Medulla oblongata (tissue), 1 donor: ENCODE measurements around the gene DCAF12L1.

ENCODE experiments used
- DNase-seq: peaks from one replicate; pipeline ENCODE4 v3.0.0-alpha.2; 2015; ENCODE audit errors: extremely low spot score

DCAF12L1 gene

DNA sequence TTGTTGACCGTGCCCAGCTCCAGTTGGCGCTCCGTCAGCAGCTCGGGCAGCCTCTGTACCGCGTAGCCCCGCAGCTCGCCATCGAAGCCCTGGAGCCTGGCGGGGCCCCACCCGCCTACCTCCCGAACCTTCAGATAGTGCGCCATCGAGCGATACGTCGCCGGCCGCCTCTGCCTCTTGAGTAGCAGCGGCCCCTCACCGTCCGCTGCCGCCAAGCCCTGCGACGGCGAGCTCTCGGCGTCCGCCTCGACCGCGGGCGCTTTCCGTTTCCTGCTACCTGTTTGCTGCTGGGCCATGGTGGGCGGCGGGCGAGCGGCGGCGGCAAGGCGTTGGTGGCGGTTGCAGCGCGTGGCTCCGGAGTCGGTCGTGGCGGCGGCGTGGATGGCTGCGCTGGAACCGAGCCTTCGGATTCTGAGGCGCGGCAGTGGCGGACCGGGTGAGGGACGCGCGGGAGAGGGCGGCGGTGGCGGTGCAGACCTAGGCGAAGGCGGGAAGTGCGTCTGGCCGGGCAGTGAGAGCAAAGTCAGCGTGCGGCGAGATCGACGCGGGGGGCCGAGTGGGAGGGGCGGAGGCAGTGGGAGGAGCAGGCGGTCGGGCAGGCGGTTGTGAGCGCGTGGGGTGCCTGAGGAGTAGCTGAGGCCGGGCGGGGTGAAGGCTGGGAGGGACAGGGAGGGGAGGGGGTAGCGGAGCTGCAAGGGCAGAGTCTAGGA is at the start of gene DCAF12L1:
Gene DCAF12L1, minus strand, starts transcription at position 502 of the 710 bp plus-strand sequence. Its CDS starts 206 bp downstream, at position 296.
- no peak for DNase-seq

DNA sequence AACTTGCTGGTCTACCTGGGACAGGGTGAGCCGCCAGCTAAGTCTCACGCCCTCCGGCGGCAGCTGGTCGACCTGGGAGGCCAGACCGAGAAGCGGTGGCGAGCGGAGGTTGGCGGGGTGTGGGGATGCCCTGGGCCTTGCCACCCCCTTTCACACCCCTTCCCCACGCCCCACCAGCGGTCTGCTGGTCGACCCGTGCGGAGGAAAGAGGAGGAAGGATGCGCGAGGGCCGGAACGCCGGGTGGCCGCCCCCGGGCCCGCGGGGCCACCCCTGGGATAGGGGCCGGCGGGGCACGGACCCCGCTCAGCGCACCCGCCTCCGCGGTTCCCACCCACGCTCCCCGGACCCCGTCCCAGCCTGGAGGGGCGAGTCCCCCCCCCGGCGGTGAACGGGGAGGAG is 28.3 kb upstream of the DCAF12L1 start:
- DNase-seq: no peak

DNA sequence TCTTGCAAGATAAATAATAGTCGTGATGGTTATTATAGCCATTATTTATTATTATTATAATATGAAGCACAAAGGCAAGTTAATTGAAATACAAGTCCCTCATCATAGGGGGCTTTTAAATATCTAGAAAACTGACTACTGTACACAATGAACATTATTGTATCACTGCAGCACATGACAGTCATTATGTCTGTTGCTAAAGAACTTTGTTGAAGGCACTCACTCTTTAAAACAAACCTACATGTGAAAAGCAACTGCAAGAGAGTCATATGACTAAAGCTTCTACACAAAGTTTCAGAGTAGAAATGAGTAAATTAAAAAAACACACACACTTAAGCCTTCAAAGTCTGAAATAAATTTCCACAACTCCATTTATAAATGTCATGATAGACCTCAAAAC is 23.3 kb upstream of the DCAF12L1 start:
- DNase-seq: no peak

DNA sequence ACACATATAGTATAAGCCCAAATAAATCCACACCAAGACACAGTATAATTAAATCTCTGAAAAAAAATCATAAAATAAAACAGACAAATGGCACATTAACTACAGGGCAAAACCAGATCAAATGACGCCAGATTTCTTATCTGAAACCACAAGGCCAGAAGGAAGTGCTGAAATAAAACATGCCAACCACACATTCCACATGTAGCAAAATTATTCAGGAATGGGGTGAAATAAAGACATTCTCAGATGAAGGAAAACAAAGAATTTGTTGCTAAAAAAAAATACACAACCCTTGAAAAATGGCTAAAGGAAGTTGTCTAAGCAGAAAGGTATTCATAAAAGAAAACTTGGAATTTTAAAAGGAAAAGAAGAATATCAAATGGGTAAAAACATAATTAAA is 4.5 kb upstream of the DCAF12L1 start:
- no peak for DNase-seq

DNA sequence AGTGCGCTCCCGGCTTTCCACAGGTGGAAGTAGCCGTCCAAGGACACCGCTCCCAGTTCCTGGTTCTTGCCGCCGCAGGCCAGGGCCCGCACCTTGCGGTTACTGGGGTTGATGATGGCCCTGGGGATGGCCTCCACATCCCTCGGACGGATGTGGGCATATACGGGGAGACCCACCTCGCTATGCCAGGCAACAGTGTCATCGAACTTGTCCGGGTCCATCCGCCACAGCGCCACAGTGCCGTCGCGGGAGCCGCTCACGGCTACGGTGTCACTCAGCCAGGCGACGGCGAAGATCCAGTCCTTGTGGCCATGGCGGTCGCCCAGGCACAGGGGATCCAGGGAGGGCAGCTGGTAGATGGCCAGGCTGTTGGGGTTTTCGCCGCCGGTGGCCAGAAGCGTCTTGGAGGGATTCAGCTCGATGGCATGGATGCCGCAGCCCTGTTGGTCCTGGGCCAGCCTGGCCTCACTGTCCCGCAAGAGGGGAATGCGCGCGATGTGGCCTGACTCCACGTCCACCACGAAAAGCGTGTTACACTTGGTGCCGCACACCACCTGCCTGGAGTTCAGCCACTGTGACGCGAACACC is 795 bp downstream of the DCAF12L1 start:
- no peak for DNase-seq

DNA sequence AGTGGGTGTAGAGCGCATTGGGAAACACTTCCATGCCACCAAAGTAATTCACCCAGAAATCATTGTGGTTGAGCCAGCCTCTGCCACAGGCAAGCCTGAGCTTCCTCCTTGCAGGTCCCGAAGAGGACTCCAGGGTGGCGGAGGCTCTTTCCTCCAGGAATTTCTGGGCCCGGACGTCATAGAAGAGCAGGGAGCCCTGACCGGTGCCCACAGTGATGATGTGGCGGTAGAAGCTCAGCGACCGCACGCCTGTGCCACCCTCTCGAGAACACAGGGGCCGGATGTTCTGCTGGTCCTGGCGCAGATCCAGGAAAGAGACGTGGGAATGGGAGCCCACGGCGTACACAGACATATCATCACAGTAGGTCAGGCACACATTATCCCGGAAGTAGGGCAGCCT is 1.3 kb downstream of the DCAF12L1 start:
- DNase-seq: no peak

DNA sequence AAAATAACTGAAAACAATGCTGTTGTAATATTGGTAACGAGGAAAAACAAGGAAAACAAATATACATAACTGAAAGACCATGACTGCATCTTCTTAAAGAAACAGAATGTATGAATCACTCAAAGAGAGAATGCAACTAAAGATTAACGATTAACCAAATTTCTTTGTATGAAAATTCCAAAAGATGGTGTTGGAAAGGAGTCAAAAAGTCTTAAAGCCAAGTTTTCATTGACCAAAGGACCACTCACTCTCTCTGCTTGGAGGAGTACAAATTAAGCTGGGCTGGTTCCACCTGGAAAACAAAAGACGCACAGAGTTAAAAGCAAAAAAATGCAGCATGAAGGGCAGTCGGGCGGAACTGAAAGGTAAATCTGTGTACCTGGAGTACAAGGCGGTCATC is 1.8 kb downstream of the DCAF12L1 start:
- no peak for DNase-seq

DNA sequence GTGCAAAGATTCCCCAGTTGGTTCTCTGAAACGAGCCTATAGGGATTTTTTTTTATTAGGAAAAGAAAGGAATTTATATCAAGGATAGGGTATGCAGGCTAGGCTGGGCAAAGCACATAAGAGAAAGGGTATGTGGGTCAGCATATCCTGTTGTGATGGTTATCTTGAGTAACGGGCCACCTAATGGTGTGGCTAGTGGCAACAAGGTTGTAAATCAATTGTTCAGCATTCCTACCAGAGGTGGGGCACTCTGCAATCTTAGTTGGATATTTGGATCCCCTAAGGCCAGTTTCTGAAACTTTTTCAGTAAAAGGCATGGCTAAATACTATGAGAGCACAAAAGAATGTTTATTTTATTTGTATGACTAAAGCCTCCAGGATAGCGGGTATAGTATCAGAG is 42.7 kb downstream of the DCAF12L1 start:
- DNase-seq: no peak
